ENCODE data around the gene KIZ. TPM values are rescaled to one million over a fixed set of nuclear protein-coding genes. Genes with fewer than 3 reads are reported as not detected.
A peak's percentile ranks its signal among the peaks of the same experiment; 100 is the strongest.

Gene KIZ
- total RNA-seq, 1 donor from 2014 or later: 60.0 TPM

GRCh38 chr20:21177767-21178166 lies 51.9 kb downstream of the KIZ start:
- H3K4me1 ChIP-seq: peaks cover 32% of the 10 kb centered on the region
- H3K27ac ChIP-seq: no peak overlapping the region
- H4K20me1 ChIP-seq (ENCODE audit: low read depth): no peaks in the 10 kb centered on the region
- H3K9me3 ChIP-seq (ENCODE audit: low read depth): peaks cover 13% of the 10 kb centered on the region
- Mint-ChIP-seq H3K4me1 (peaks cover 19% of the 10 kb centered on the region), H3K27ac (no peak overlapping the region), H3K4me3 (no peak overlapping the region), H3K9me3 (peaks cover 30% of the 10 kb centered on the region), H3K27me3 (ENCODE audit: insufficient read depth, low read depth) (no peaks in the 10 kb centered on the region), H3K36me3 (peaks cover 11% of the 10 kb centered on the region)
- no peak overlapping the region for H3K4me3 ChIP-seq
- peaks cover 13% of the 10 kb centered on the region for H3K36me3 ChIP-seq
- H2AFZ ChIP-seq (replicated peaks): no peak overlapping the region
- TF ChIP-seq CTCF (IDR thresholded peaks at IDR 0.05): no peak
- TF ChIP-seq EZH2phosphoT487 (IDR thresholded peaks at IDR 0.05): no peak
- no peak for TF ChIP-seq EZH2 (IDR thresholded peaks at IDR 0.05)
- no peak overlapping the region for H3K9ac ChIP-seq
- peaks cover 4% of the 10 kb centered on the region for H3K79me2 ChIP-seq (ENCODE audit: low read depth)
- no peaks in the 10 kb centered on the region for H3K27me3 ChIP-seq
- no peak for DNase-seq (ENCODE audit: low spot score)
- peaks cover 6% of the 10 kb centered on the region for H3F3A ChIP-seq (ENCODE audit: low read depth)
- H3K4me2 ChIP-seq: no peak overlapping the region

GRCh38 chr20:21179757-21180156 lies 53.9 kb downstream of the KIZ start:
- no peaks in the 10 kb centered on the region for H4K20me1 ChIP-seq (ENCODE audit: low read depth)
- H3K27ac Mint-ChIP-seq: no peak overlapping the region
- peaks cover 30% of the 10 kb centered on the region for H3K9me3 Mint-ChIP-seq
- peak overlapping the region; percentile 32 for H3K4me2 ChIP-seq
- H3K4me1 ChIP-seq: peaks cover 27% of the 10 kb centered on the region
- H3K27ac ChIP-seq: no peak overlapping the region
- no peaks in the 10 kb centered on the region for H3K27me3 Mint-ChIP-seq (ENCODE audit: insufficient read depth, low read depth)
- peaks cover 4% of the 10 kb centered on the region for H3K79me2 ChIP-seq (ENCODE audit: low read depth)
- TF ChIP-seq CTCF (IDR thresholded peaks at IDR 0.05) (no peak), EZH2phosphoT487 (IDR thresholded peaks at IDR 0.05) (no peak), EZH2 (IDR thresholded peaks at IDR 0.05) (no peak)
- no peak overlapping the region for H3K4me3 Mint-ChIP-seq
- DNase-seq (ENCODE audit: low spot score): no peak
- H3K27me3 ChIP-seq: no peaks in the 10 kb centered on the region
- H3K36me3 ChIP-seq: peaks cover 13% of the 10 kb centered on the region
- H3K9me3 ChIP-seq (ENCODE audit: low read depth): peaks cover 13% of the 10 kb centered on the region
- H3K4me3 ChIP-seq: no peak overlapping the region
- no peak overlapping the region for H3K9ac ChIP-seq
- H3K4me1 Mint-ChIP-seq: peaks cover 10% of the 10 kb centered on the region
- no peak overlapping the region for H2AFZ ChIP-seq (replicated peaks)
- H3F3A ChIP-seq (ENCODE audit: low read depth): peaks cover 3% of the 10 kb centered on the region
- peaks cover 10% of the 10 kb centered on the region for H3K36me3 Mint-ChIP-seq

- no peak overlapping the region for H3K9ac ChIP-seq
- H3K27ac Mint-ChIP-seq: no peak overlapping the region
- peak overlapping the region; percentile 32 for H3K4me2 ChIP-seq
- H3K4me3 Mint-ChIP-seq: no peak overlapping the region
- H3K4me1 Mint-ChIP-seq: peaks cover 5% of the 10 kb centered on the region
- no peak for TF ChIP-seq CTCF (IDR thresholded peaks at IDR 0.05)
- no peak for TF ChIP-seq EZH2 (IDR thresholded peaks at IDR 0.05)
- TF ChIP-seq EZH2phosphoT487 (IDR thresholded peaks at IDR 0.05): no peak
- peaks cover 10% of the 10 kb centered on the region for H3K36me3 Mint-ChIP-seq
- no peak for DNase-seq (ENCODE audit: low spot score)
- H3F3A ChIP-seq (ENCODE audit: low read depth): no peaks in the 10 kb centered on the region
- H3K9me3 ChIP-seq (ENCODE audit: low read depth): peaks cover 13% of the 10 kb centered on the region
- peaks cover 22% of the 10 kb centered on the region for H3K4me1 ChIP-seq
- H4K20me1 ChIP-seq (ENCODE audit: low read depth): no peaks in the 10 kb centered on the region
- no peaks in the 10 kb centered on the region for H3K27me3 ChIP-seq
- peaks cover 13% of the 10 kb centered on the region for H3K36me3 ChIP-seq
- peaks cover 30% of the 10 kb centered on the region for H3K9me3 Mint-ChIP-seq
- no peak overlapping the region for H3K4me3 ChIP-seq
- H3K27ac ChIP-seq: no peak overlapping the region
- no peaks in the 10 kb centered on the region for H3K27me3 Mint-ChIP-seq (ENCODE audit: insufficient read depth, low read depth)
- no peak overlapping the region for H2AFZ ChIP-seq (replicated peaks)
- peaks cover 4% of the 10 kb centered on the region for H3K79me2 ChIP-seq (ENCODE audit: low read depth)
These were observed 54.4 kb downstream of the KIZ start for GRCh38 chr20:21180248-21180647.
